ENCODE data around the gene ZBTB7C.

The ZBTB7C gene

DNA sequence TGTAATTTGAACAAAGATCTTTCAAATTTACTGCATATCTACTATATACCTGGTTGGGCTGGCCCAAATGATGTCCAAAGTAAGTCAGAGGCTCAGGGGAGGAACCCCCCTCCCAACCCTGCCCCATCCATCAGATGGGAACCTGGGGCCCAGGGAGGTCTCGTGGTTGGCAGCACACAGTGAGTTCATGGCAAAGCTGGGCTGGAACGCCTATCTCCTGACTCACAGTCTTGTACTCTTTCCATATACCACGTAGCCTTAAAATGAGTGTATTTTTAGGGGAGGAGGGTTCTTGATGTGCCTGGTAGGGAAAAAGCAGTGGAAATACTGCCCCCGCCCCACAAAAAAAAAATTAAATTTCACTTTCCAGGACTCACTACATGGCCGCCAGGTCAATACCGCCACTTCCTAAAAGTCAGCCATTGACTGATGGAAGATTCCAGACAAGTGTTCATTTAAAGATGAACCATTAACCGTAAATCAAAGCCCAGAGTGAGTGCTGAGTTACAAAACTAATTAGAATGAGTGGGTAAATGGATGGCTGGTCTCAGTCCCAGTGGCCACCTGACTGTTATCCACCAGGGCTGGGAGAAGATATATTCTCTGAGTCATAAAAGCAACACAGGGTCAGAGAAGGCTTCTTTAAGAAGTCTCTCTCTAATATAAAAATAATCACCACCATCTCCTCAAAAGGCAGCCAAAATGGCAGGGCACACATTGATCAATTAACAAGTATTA lies 80.5 kb downstream of the ZBTB7C start:
- TF ChIP-seq, protein P1, sequence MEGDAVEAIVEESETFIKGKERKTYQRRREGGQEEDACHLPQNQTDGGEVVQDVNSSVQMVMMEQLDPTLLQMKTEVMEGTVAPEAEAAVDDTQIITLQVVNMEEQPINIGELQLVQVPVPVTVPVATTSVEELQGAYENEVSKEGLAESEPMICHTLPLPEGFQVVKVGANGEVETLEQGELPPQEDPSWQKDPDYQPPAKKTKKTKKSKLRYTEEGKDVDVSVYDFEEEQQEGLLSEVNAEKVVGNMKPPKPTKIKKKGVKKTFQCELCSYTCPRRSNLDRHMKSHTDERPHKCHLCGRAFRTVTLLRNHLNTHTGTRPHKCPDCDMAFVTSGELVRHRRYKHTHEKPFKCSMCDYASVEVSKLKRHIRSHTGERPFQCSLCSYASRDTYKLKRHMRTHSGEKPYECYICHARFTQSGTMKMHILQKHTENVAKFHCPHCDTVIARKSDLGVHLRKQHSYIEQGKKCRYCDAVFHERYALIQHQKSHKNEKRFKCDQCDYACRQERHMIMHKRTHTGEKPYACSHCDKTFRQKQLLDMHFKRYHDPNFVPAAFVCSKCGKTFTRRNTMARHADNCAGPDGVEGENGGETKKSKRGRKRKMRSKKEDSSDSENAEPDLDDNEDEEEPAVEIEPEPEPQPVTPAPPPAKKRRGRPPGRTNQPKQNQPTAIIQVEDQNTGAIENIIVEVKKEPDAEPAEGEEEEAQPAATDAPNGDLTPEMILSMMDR (IDR thresholded peaks at IDR 0.05; ENCODE audit: low read depth, low read length): no peak
- no peaks in the 10 kb centered on the region for H3K9me3 ChIP-seq

DNA sequence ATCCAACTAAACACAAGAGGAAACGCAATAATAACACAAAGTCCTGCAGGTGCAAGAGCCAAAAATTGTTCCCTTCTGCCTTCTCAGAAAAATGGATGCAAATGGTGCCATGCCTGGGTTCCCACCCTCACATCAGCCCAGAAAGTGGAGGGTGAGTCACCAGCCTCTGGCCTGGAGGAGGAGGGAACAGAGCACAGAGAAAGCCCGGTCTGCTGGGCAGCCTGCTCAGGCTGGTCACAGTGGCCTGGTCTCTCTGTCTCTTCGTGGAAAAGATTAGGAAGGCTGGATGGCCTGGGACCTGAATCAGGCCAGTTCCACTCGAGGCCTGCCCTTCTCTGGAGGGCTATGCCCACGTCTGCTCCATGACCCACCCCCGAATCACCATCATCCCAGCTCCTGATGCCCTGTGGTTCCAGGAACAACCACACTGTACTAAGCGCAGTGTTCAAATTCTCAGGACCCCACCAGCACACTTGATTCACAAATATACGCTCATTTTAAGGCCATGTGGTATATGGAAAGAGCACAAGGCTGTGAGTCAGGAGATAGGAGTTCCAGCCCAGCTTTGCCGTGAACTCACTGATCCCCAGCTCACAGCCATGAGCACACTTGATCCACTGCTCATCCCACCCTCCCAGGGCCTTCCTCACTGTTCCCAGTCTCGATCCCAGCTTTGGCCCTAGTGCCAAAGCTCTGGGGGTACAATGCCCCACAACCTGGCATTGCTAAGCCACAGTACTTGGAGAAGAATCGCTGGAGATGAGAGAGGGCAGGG lies 82.1 kb downstream of the ZBTB7C start:
- TF ChIP-seq, protein P1 (IDR thresholded peaks at IDR 0.05; ENCODE audit: low read depth, low read length): no peak
- Histone ChIP-seq H3K27me3 (no peaks in the 10 kb centered on the region), H3K9me3 (no peaks in the 10 kb centered on the region), H3K4me3 (ENCODE audit: low read depth, low read length) (no peak overlapping the region), H3K36me3 (no peaks in the 10 kb centered on the region), H3K4me1 (no peaks in the 10 kb centered on the region)
- DNase-seq: peak; percentile 35

More for the DNA sequence above, 80.5 kb downstream of the ZBTB7C start:
- Histone ChIP-seq H3K36me3 (no peaks in the 10 kb centered on the region), H3K27me3 (no peaks in the 10 kb centered on the region), H3K4me1 (no peaks in the 10 kb centered on the region), H3K4me3 (ENCODE audit: low read depth, low read length) (no peak overlapping the region)
- no peak for DNase-seq

DNA sequence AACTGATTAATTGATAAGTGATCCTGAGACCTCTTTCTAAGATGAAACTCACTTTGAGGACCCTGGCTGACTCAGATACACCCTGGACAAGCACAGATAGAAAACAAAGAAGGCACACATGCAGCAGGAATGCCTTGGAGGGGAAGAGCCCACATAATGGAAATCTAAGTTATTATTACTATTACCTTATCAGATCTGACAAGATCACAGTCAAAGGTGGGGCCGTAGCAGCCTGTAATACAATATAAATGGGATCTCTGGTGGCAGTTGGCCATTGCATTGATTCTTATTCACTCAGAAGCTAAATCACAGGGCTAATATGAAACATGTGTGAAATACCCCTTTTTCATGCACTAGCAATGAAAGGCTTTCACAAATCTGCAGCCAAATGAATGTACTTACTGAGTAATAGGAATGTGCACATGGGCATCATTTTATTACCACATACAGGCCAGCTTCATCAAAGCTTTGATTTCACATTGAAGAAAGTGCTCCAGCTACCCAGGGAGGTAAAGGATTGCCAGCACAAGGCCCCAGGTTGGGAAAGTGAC lies 84.0 kb downstream of the ZBTB7C start:
- no peak for DNase-seq

DNA sequence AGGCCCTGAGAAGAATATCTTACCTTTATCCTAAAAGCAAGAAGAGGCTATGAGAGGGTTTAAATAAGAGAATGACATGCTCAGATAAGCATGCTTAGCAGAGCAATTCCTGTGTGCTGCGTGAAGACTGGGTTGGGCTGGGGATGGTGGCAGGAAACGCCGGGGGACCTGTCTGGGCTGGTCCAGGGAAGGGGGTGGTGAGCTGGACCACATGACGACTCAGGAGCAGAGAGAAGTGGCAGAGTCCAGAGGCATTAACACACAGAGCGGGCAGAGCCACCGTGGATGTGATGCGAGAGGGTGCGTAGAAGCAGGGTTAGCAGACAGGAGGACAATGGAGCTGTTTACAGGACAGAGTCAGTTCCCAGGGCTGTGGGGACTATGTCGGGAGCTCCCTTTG lies 84.5 kb downstream of the ZBTB7C start:
- Histone ChIP-seq H3K4me3 (ENCODE audit: low read depth, low read length) (no peak overlapping the region), H3K36me3 (no peaks in the 10 kb centered on the region), H3K27me3 (no peaks in the 10 kb centered on the region), H3K9me3 (no peaks in the 10 kb centered on the region), H3K4me1 (peaks cover 4% of the 10 kb centered on the region; the same call in 1 of the 2 replicates)
- DNase-seq: no peak
- TF ChIP-seq, protein P1 (IDR thresholded peaks at IDR 0.05; ENCODE audit: low read depth, low read length): no peak

More for the DNA sequence above, 84.0 kb downstream of the ZBTB7C start:
- TF ChIP-seq, protein P1 (IDR thresholded peaks at IDR 0.05; ENCODE audit: low read depth, low read length): no peak
- no peaks in the 10 kb centered on the region for H3K36me3 ChIP-seq
- no peak overlapping the region for H3K4me3 ChIP-seq (ENCODE audit: low read depth, low read length)
- H3K4me1 ChIP-seq: no peaks in the 10 kb centered on the region
- no peaks in the 10 kb centered on the region for H3K27me3 ChIP-seq
- H3K9me3 ChIP-seq: no peaks in the 10 kb centered on the region

DNA sequence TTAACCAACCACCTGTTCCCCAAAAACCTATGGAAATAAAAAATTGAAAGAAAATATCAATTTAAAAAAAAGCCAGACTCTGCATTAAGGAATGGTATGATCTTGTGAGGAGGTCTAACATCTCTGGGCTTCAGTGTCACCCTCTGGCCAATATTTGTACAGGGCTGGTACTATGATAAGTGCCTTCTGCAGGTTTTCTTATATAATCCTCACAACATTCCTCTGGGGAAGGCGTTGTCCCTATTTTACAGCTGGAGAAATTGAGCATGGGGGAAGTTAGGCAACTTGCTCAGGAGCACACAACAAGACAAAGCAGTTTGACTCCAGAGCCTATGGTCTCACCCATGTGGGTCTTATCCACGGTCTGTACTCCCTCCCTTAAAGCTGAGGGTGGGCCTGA lies 86.0 kb downstream of the ZBTB7C start:
- Histone ChIP-seq H3K4me3 (ENCODE audit: low read depth, low read length) (no peak overlapping the region), H3K4me1 (peaks cover 4% of the 10 kb centered on the region; the same call in 1 of the 2 replicates), H3K36me3 (no peaks in the 10 kb centered on the region)

More for the DNA sequence above, 86.0 kb downstream of the ZBTB7C start:
- TF ChIP-seq, protein P1 (IDR thresholded peaks at IDR 0.05; ENCODE audit: low read depth, low read length): no peak
- DNase-seq: no peak
- H3K27me3 ChIP-seq: no peaks in the 10 kb centered on the region
- no peaks in the 10 kb centered on the region for H3K9me3 ChIP-seq
